ENCODE data around the gene STX1A. TPM values are rescaled to one million over a fixed set of nuclear protein-coding genes. Genes with fewer than 3 reads are reported as not detected.
"Not testable (repeated sequence)": the region's sequence is repeated elsewhere in the genome, so short reads cannot be mapped to it uniquely, and the experiment has no call there.

The STX1A gene
- total and polyA plus RNA-seq, 2 donors from 2014 or later: 2.2 to 7.4 TPM

DNA sequence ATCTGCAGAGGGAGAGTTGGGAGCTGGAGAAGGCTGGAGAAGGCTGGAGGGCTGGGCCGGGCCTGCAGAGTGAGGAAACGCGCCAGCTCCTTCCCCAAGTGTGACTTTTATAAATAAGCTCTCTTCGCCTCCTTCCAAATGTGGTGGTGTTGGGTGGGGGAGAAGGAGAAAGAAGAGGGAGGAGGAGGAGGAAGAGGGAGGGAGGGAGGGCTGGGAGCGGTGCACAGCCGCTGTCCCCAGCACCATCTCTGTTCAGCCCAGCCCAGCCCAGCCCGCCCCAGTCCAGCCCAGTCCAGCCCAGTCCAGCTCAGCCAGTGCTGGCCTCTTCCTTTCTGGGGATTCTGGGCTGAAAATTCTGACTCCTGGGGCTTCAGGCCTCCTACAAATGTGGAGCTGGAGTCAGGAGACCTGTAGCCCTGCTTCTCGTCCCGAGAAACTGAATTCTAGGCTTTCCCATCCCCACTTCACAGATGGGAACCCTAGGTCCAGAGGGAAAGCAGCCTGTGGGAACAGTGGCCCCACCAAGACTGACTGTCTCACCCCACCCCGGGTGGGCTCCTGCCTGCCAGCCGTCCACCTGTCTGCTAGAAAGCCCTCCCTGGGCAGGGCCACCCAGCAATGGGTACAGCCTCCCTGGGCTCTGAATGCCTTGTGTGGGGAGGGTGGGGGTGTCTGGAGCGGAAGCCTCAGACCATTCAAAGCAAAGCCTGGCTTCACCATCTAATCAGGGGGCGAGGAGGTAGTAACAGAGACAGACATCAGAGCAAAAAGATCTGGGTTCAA is 2.3 kb downstream of the STX1A start:
- intact Hi-C loops (cut with DNase I): loop anchor here (5.0 kb wide), 1 partner anchor 110 kb away; no protein-coding TSS in a partner anchor
- DNase-seq (no peak), FAIRE-seq (no peak)
- peaks cover 0 to 8% (median 0%) of the 10 kb centered on the region in 3 donors for H3K4me1 ChIP-seq (ENCODE audit: control insufficient read depth in 2 of 3, insufficient read depth in 2 of 3, low read depth in 1 of 3, low read length in 3 of 3)
- no peak for TF ChIP-seq CTCF (IDR thresholded peaks at IDR 0.05; ENCODE audit: borderline replicate concordance, extremely low read depth, insufficient read depth)
- H3K27me3 ChIP-seq (ENCODE audit: control insufficient read depth, insufficient read depth, low read length): no peaks in the 10 kb centered on the region
- H3K27ac ChIP-seq (ENCODE audit: low read depth in 2 of 2, low read length in 2 of 2): no peak overlapping the region
- H3K36me3 ChIP-seq (ENCODE audit: control insufficient read depth in 2 of 3, insufficient read depth in 3 of 3, low read length in 3 of 3): no peaks in the 10 kb centered on the region
- H3K9me3 ChIP-seq (ENCODE audit: control insufficient read depth in 2 of 3, insufficient read depth in 1 of 3, low read length in 3 of 3): no peaks in the 10 kb centered on the region
- H3K9ac ChIP-seq (ENCODE audit: low read length in 3 of 3): no peak overlapping the region
- no peak overlapping the region for H3K4me3 ChIP-seq (ENCODE audit: low read length in 3 of 3)

GRCh38 chr7:73716318-73716890 is 3.1 kb downstream of the STX1A start:
- intact Hi-C loops (cut with DNase I): loop anchor here (5.0 kb wide), 1 partner anchor 109 kb away; no protein-coding TSS in a partner anchor

DNA sequence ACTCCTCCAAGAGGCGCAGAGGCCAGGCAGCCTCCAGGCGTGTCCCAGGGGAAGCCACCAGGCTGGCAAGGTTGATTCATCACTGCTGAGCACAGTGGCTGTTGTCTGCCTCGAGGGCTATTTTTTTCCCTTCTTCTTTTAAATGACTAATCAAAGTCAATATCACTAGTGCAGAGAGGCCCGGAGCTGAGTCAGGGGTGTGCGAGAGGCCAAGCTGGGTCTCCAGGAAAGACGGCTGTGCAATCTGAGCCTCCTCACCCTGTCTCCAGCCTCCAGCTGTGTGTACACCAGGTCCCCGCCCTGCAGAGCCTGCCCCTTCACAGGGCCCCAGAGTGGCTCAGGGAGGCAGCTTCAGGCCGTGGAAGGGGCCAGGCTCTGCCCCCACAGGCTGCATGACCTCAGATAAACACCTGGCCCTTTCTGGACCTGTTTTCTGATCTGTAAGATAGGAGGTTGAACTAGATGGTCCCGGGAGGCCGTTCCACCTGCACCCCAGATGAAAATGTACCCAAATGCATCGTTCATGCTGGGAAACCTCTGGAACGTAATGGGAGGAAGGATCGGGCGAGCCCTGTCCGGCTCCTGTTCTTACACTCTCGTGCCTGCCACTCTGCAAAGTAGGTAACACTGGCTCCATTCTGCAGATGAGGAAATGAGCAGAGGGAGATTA is 3.7 kb downstream of the STX1A start:
- no peak overlapping the region for H3K27ac ChIP-seq (ENCODE audit: low read depth in 2 of 2, low read length in 2 of 2)
- intact Hi-C loops (cut with DNase I): loop anchor here (5.0 kb wide), 1 partner anchor 108 kb away; no protein-coding TSS in a partner anchor
- peaks cover 0 to 8% (median 0%) of the 10 kb centered on the region in 3 donors for H3K4me1 ChIP-seq (ENCODE audit: control insufficient read depth in 2 of 3, insufficient read depth in 2 of 3, low read depth in 1 of 3, low read length in 3 of 3)
- DNase-seq: peak in 4 of 5 donors; percentile 78 to 83 (median 80)
- no peaks in the 10 kb centered on the region for H3K27me3 ChIP-seq (ENCODE audit: control insufficient read depth, insufficient read depth, low read length)
- H3K36me3 ChIP-seq (ENCODE audit: control insufficient read depth in 2 of 3, insufficient read depth in 3 of 3, low read length in 3 of 3): no peaks in the 10 kb centered on the region
- FAIRE-seq: no peak
- no peak overlapping the region for H3K9ac ChIP-seq (ENCODE audit: low read length in 3 of 3)
- H3K4me3 ChIP-seq (ENCODE audit: low read length in 3 of 3): no peak overlapping the region
- no peaks in the 10 kb centered on the region for H3K9me3 ChIP-seq (ENCODE audit: control insufficient read depth in 2 of 3, insufficient read depth in 1 of 3, low read length in 3 of 3)
- no peak for TF ChIP-seq CTCF (IDR thresholded peaks at IDR 0.05; ENCODE audit: borderline replicate concordance, extremely low read depth, insufficient read depth)

More at GRCh38 chr7:73716318-73716890, 3.1 kb downstream of the STX1A start:
- Histone ChIP-seq H3K4me3 (ENCODE audit: low read length in 3 of 3) (no peak overlapping the region), H3K27ac (ENCODE audit: low read depth in 2 of 2, low read length in 2 of 2) (no peak overlapping the region), H3K36me3 (ENCODE audit: control insufficient read depth in 2 of 3, insufficient read depth in 3 of 3, low read length in 3 of 3) (no peaks in the 10 kb centered on the region), H3K4me1 (ENCODE audit: control insufficient read depth in 2 of 3, insufficient read depth in 2 of 3, low read depth in 1 of 3, low read length in 3 of 3) (peaks cover 0 to 8% (median 0%) of the 10 kb centered on the region in 3 donors), H3K9ac (ENCODE audit: low read length in 3 of 3) (no peak overlapping the region), H3K27me3 (ENCODE audit: control insufficient read depth, insufficient read depth, low read length) (no peaks in the 10 kb centered on the region), H3K9me3 (ENCODE audit: control insufficient read depth in 2 of 3, insufficient read depth in 1 of 3, low read length in 3 of 3) (no peaks in the 10 kb centered on the region)
- TF ChIP-seq CTCF (IDR thresholded peaks at IDR 0.05; ENCODE audit: borderline replicate concordance, extremely low read depth, insufficient read depth): no peak
- no peak for FAIRE-seq
- no peak for DNase-seq

DNA sequence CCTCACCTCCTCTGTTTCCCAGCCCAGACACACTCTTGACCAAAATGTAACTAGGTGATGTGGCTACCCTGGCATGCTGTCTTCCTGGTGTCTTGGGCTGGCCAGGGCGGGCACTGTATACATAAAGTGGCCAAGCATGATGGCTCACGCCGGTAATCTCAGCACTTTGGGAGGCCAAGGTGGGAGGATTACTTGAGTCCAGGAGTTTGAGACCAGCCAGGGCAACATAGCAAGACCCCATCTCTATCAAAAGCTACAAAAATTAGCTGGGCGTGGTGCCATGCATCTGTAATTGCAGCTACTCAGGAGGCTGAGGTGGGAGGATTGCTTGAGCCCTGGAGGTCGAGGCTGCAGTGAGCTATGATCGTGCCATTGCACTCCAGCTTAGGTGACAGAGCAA is 6.2 kb downstream of the STX1A start:
- DNase-seq; H3K27me3 ChIP-seq (ENCODE audit: control insufficient read depth, insufficient read depth, low read length); H3K9me3 ChIP-seq (ENCODE audit: control insufficient read depth in 2 of 3, insufficient read depth in 1 of 3, low read length in 3 of 3); H3K27ac ChIP-seq (ENCODE audit: low read depth in 2 of 2, low read length in 2 of 2); H3K36me3 ChIP-seq (ENCODE audit: control insufficient read depth in 2 of 3, insufficient read depth in 3 of 3, low read length in 3 of 3); H3K4me3 ChIP-seq (ENCODE audit: low read length in 3 of 3); H3K4me1 ChIP-seq (ENCODE audit: control insufficient read depth in 2 of 3, insufficient read depth in 2 of 3, low read depth in 1 of 3, low read length in 3 of 3); FAIRE-seq; H3K9ac ChIP-seq (ENCODE audit: low read length in 3 of 3); intact Hi-C loops (cut with DNase I): not testable (repeated sequence)

Measured in kidney (tissue), 14 donors.